Activated CD8-positive, alpha-beta T cell treated with anti-CD3 and anti-CD28 coated beads, Interleukin-2, amount 10 ng/mL, durations not matched to agents 7 days and 5 days (primary cell): ENCODE data around the gene PREX1. TPM values are rescaled to one million over a fixed set of nuclear protein-coding genes. Genes with fewer than 3 reads are reported as not detected.

Experiments
- ATAC-seq: fragments of 150-1000 bp; cut with Tn5 transposase; one replicate; pipeline ENCODE4 v1.10.0; 2021; ENCODE audit warnings: moderate library complexity
- CTCF ChIA-PET: fragments of 350-600 bp; sonication (Branson Sonifier 250); formaldehyde crosslinking; loops from one replicate; lab custom pipeline; 2021; ENCODE audit warnings: antibody characterized with exemption; lab: Charles Lee
- POLR2A ChIA-PET: fragments of 350-600 bp; sonication (Branson Sonifier 250); formaldehyde crosslinking; loops from one replicate; lab custom pipeline; 2021; ENCODE audit warnings: antibody characterized with exemption; lab: Charles Lee
- DNase-seq: peaks from one replicate; pipeline ENCODE4 v3.0.0-alpha.2; 2020
- H3K27ac Mint-ChIP-seq: one replicate; pipeline ENCODE4 v1.8.0; 2021; ENCODE audit warnings: mild to moderate bottlenecking, mixed read lengths
- H3K27me3 Mint-ChIP-seq: one replicate; pipeline ENCODE4 v1.8.0; 2021; ENCODE audit warnings: low read depth, mixed read lengths
- H3K36me3 Mint-ChIP-seq: one replicate; pipeline ENCODE4 v1.8.0; 2021; ENCODE audit warnings: low read depth, mixed read lengths
- H3K4me1 Mint-ChIP-seq: one replicate; pipeline ENCODE4 v1.8.0; 2021; ENCODE audit warnings: low read depth, mixed read lengths
- H3K4me3 Mint-ChIP-seq: one replicate; pipeline ENCODE4 v1.8.0; 2021; ENCODE audit warnings: mild to moderate bottlenecking, mixed read lengths
- H3K9me3 Mint-ChIP-seq: one replicate; pipeline ENCODE4 v1.8.0; 2022; ENCODE audit warnings: mixed read lengths; ENCODE audit not compliant: insufficient read depth
- total RNA-seq, 2 experiments: library from RNA; stranded (reverse); gene quantifications; one replicate each; pipeline ENCODE4 v1.2.3, GENCODE V29; 2021

The PREX1 gene
- total RNA-seq, 2 experiments from 2014 or later = 146 to 152 TPM

GRCh38 chr20:48614593-48615274, 213.1 kb downstream of the PREX1 start:
- Mint-ChIP-seq H3K27ac (no peak overlapping the region), H3K4me3 (no peak overlapping the region), H3K27me3 (peaks cover 9% of the 10 kb centered on the region), H3K4me1 (no peaks in the 10 kb centered on the region), H3K9me3 (no peaks in the 10 kb centered on the region), H3K36me3 (no peaks in the 10 kb centered on the region)
- ChIA-PET POLR2A (no interaction called here), CTCF (no interaction called here)
- no peak for DNase-seq
- ATAC-seq = no peak

- no peaks in the 10 kb centered on the region for H3K4me1 Mint-ChIP-seq
- ATAC-seq = no peak
- H3K27me3 Mint-ChIP-seq = peaks cover 9% of the 10 kb centered on the region
- ChIA-PET POLR2A (no interaction called here), CTCF (no interaction called here)
- no peak overlapping the region for H3K27ac Mint-ChIP-seq
- no peak for DNase-seq
- H3K4me3 Mint-ChIP-seq = no peak overlapping the region
- H3K9me3 Mint-ChIP-seq = no peaks in the 10 kb centered on the region
- no peaks in the 10 kb centered on the region for H3K36me3 Mint-ChIP-seq
These were observed 213.9 kb downstream of the PREX1 start for GRCh38 chr20:48613926-48614325.

- CTCF ChIA-PET = no interaction called here
- H3K9me3 Mint-ChIP-seq = no peaks in the 10 kb centered on the region
- peaks cover 9% of the 10 kb centered on the region for H3K27me3 Mint-ChIP-seq
- DNase-seq = no peak
- no peaks in the 10 kb centered on the region for H3K4me1 Mint-ChIP-seq
- POLR2A ChIA-PET = no interaction called here
- no peak overlapping the region for H3K4me3 Mint-ChIP-seq
- H3K36me3 Mint-ChIP-seq = no peaks in the 10 kb centered on the region
- no peak for ATAC-seq
- no peak overlapping the region for H3K27ac Mint-ChIP-seq
These were observed 215.5 kb downstream of the PREX1 start for GRCh38 chr20:48612335-48612734.

GRCh38 chr20:48610996-48611395, 216.8 kb downstream of the PREX1 start:
- no peak for DNase-seq
- H3K36me3 Mint-ChIP-seq = no peaks in the 10 kb centered on the region
- H3K27ac Mint-ChIP-seq = no peak overlapping the region
- H3K4me3 Mint-ChIP-seq = no peak overlapping the region
- H3K27me3 Mint-ChIP-seq = peaks cover 9% of the 10 kb centered on the region
- no peaks in the 10 kb centered on the region for H3K4me1 Mint-ChIP-seq
- no peaks in the 10 kb centered on the region for H3K9me3 Mint-ChIP-seq
- CTCF ChIA-PET = no interaction called here
- POLR2A ChIA-PET = no interaction called here
- no peak for ATAC-seq

- no peak for ATAC-seq
- no peak for DNase-seq
- Mint-ChIP-seq H3K9me3 (no peaks in the 10 kb centered on the region), H3K27me3 (peaks cover 9% of the 10 kb centered on the region), H3K4me3 (no peak overlapping the region), H3K27ac (no peak overlapping the region), H3K36me3 (no peaks in the 10 kb centered on the region), H3K4me1 (no peaks in the 10 kb centered on the region)
- ChIA-PET POLR2A (no interaction called here), CTCF (interaction anchor here (1.1 kb wide), 1 partner anchor 11 kb away, joined by 4 read pairs; no protein-coding TSS in a partner anchor)
These were observed 218.3 kb downstream of the PREX1 start for GRCh38 chr20:48609491-48609978.

- DNase-seq (no peak), ATAC-seq (no peak)
- no peaks in the 10 kb centered on the region for H3K36me3 Mint-ChIP-seq
- H3K4me1 Mint-ChIP-seq = no peaks in the 10 kb centered on the region
- ChIA-PET POLR2A (no interaction called here), CTCF (interaction anchor here (1.1 to 3.9 kb wide), 2 partner anchors 12 kb away, joined by 4 to 14 read pairs; no protein-coding TSS in a partner anchor)
- no peak overlapping the region for H3K27ac Mint-ChIP-seq
- H3K9me3 Mint-ChIP-seq = no peaks in the 10 kb centered on the region
- H3K27me3 Mint-ChIP-seq = peaks cover 9% of the 10 kb centered on the region
- no peak overlapping the region for H3K4me3 Mint-ChIP-seq
These were observed 219.0 kb downstream of the PREX1 start for GRCh38 chr20:48608756-48609155.

GRCh38 chr20:48607544-48607865, 220.3 kb downstream of the PREX1 start:
- Mint-ChIP-seq H3K4me1 (no peaks in the 10 kb centered on the region), H3K36me3 (no peaks in the 10 kb centered on the region), H3K9me3 (no peaks in the 10 kb centered on the region), H3K4me3 (no peak overlapping the region), H3K27ac (no peak overlapping the region), H3K27me3 (peaks cover 7% of the 10 kb centered on the region)
- ChIA-PET CTCF (interaction anchor here (3.9 kb wide), 1 partner anchor 13 kb away, joined by 14 read pairs; no protein-coding TSS in a partner anchor), POLR2A (no interaction called here)
- DNase-seq (no peak), ATAC-seq (no peak)

- Mint-ChIP-seq H3K4me1 (no peaks in the 10 kb centered on the region), H3K27ac (no peak overlapping the region), H3K9me3 (no peaks in the 10 kb centered on the region), H3K4me3 (no peak overlapping the region), H3K36me3 (no peaks in the 10 kb centered on the region), H3K27me3 (peaks cover 4% of the 10 kb centered on the region)
- CTCF ChIA-PET = interaction anchor here (3.9 kb wide), 1 partner anchor 14 kb away, joined by 14 read pairs; no protein-coding TSS in a partner anchor
- no peak for ATAC-seq
- POLR2A ChIA-PET = no interaction called here
- DNase-seq = no peak
These were observed 220.8 kb downstream of the PREX1 start for GRCh38 chr20:48606841-48607543.

GRCh38 chr20:48606172-48606840, 221.5 kb downstream of the PREX1 start:
- Mint-ChIP-seq H3K4me1 (no peaks in the 10 kb centered on the region), H3K4me3 (no peak overlapping the region), H3K27me3 (peaks cover 4% of the 10 kb centered on the region), H3K36me3 (no peaks in the 10 kb centered on the region), H3K27ac (no peak overlapping the region), H3K9me3 (no peaks in the 10 kb centered on the region)
- DNase-seq (no peak), ATAC-seq (no peak)
- CTCF ChIA-PET = interaction anchor here (3.9 kb wide), 1 partner anchor 14 kb away, joined by 14 read pairs; no protein-coding TSS in a partner anchor
- POLR2A ChIA-PET = no interaction called here

- Mint-ChIP-seq H3K4me1 (no peaks in the 10 kb centered on the region), H3K36me3 (no peaks in the 10 kb centered on the region), H3K4me3 (no peak overlapping the region), H3K27ac (no peak overlapping the region), H3K27me3 (peaks cover 2% of the 10 kb centered on the region), H3K9me3 (no peaks in the 10 kb centered on the region)
- ChIA-PET POLR2A (no interaction called here), CTCF (interaction anchor here (3.9 kb wide), 1 partner anchor 15 kb away, joined by 14 read pairs; no protein-coding TSS in a partner anchor)
- ATAC-seq (no peak), DNase-seq (no peak)
These were observed 222.2 kb downstream of the PREX1 start for GRCh38 chr20:48605364-48606171.

- no peak for ATAC-seq
- H3K27me3 Mint-ChIP-seq = no peaks in the 10 kb centered on the region
These were observed 222.9 kb downstream of the PREX1 start for GRCh38 chr20:48604936-48605335.

More at GRCh38 chr20:48604936-48605335, 222.9 kb downstream of the PREX1 start:
- CTCF ChIA-PET = interaction anchor here (3.9 kb wide), 1 partner anchor 16 kb away, joined by 14 read pairs; no protein-coding TSS in a partner anchor
- H3K4me3 Mint-ChIP-seq = no peak overlapping the region
- no peaks in the 10 kb centered on the region for H3K4me1 Mint-ChIP-seq
- no peak for DNase-seq
- H3K27ac Mint-ChIP-seq = no peak overlapping the region
- H3K9me3 Mint-ChIP-seq = no peaks in the 10 kb centered on the region
- POLR2A ChIA-PET = no interaction called here
- H3K36me3 Mint-ChIP-seq = no peaks in the 10 kb centered on the region
